GM23338 (cell line): Measurements from ENCODE around the gene RPL39L. TPM values are rescaled to one million over a fixed set of nuclear protein-coding genes. Genes with fewer than 3 reads are reported as not detected.

Experiments
- ATAC-seq: fragments of 200-7000 bp; cut with Tn5 transposase; 3 replicates; pipeline ENCODE4 v1.9.1; 2020
- DNase-seq: peaks from one replicate; pipeline ENCODE4 v3.0.0-alpha.2; 2015; ENCODE audit warnings: low spot score
- H2AFZ ChIP-seq: fragments of 200-600 bp; sonication (generic); 2 replicates; pipeline ENCODE4 v1.8.0; 2016; ENCODE audit warnings: antibody characterized with exemption, mild to moderate bottlenecking, moderate library complexity
- H3F3A ChIP-seq: fragments of 200-600 bp; sonication (generic); replicated peaks from 2 replicates; pipeline ENCODE4 v1.8.0; 2017; ENCODE audit warnings: antibody characterized with exemption, mixed run types, low read depth
- H3K27ac ChIP-seq: fragments of 200-600 bp; sonication (generic); 2 replicates; pipeline ENCODE4 v1.6.1; 2016; ENCODE audit warnings: low read depth
- H3K27me3 ChIP-seq: fragments of 200-600 bp; sonication (generic); 2 replicates; pipeline ENCODE4 v1.8.0; 2016; ENCODE audit warnings: mild to moderate bottlenecking, mixed run types, moderate library complexity; ENCODE audit not compliant: insufficient read depth
- H3K36me3 ChIP-seq: fragments of 200-600 bp; sonication (generic); 2 replicates; pipeline ENCODE4 v1.8.0; 2016; ENCODE audit warnings: mild to moderate bottlenecking; ENCODE audit not compliant: insufficient read depth
- H3K4me1 ChIP-seq: fragments of 200-600 bp; sonication (generic); 2 replicates; pipeline ENCODE4 v1.8.0; 2016; ENCODE audit warnings: mild to moderate bottlenecking, moderate library complexity; ENCODE audit not compliant: insufficient read depth
- H3K4me2 ChIP-seq: fragments of 200-600 bp; sonication (generic); 2 replicates; pipeline ENCODE4 v1.7.1; 2017; ENCODE audit warnings: mixed run types
- H3K4me3 ChIP-seq: fragments of 200-600 bp; sonication (generic); 2 replicates; pipeline ENCODE4 v1.6.1; 2016; ENCODE audit warnings: mixed run types
- H3K79me2 ChIP-seq: fragments of 200-600 bp; sonication (generic); replicated peaks from 2 replicates; pipeline ENCODE4 v1.8.0; 2017; ENCODE audit warnings: mild to moderate bottlenecking; ENCODE audit not compliant: insufficient read depth
- H3K9me2 ChIP-seq: fragments of 200-600 bp; sonication (generic); 2 replicates; pipeline ENCODE4 v1.8.0; 2017; ENCODE audit not compliant: insufficient read depth
- H4K20me1 ChIP-seq: fragments of 200-600 bp; sonication (generic); replicated peaks from 2 replicates; pipeline ENCODE4 v1.8.0; 2017; ENCODE audit warnings: mild to moderate bottlenecking; ENCODE audit not compliant: insufficient read depth
- H3K27ac Mint-ChIP-seq: 2 replicates; pipeline ENCODE4 v1.8.0; 2020; ENCODE audit warnings: inconsistent platforms, mild to moderate bottlenecking, moderate library complexity, mixed read lengths
- H3K27me3 Mint-ChIP-seq: 3 replicates; pipeline ENCODE4 v1.8.0; 2022; ENCODE audit warnings: low read depth, mild to moderate bottlenecking, moderate library complexity, mixed read lengths, inconsistent platforms; ENCODE audit not compliant: insufficient read depth, poor library complexity
- H3K36me3 Mint-ChIP-seq: 3 replicates; pipeline ENCODE4 v1.8.0; 2021; ENCODE audit warnings: low read depth, mild to moderate bottlenecking, inconsistent platforms, moderate library complexity, mixed read lengths
- H3K4me1 Mint-ChIP-seq: 3 replicates; pipeline ENCODE4 v1.8.0; 2020; ENCODE audit warnings: mild to moderate bottlenecking, inconsistent platforms, mixed read lengths
- H3K4me3 Mint-ChIP-seq: 3 replicates; pipeline ENCODE4 v1.8.0; 2021; ENCODE audit warnings: moderate library complexity, mild to moderate bottlenecking, inconsistent platforms, mixed read lengths
- H3K9me3 Mint-ChIP-seq: 3 replicates; pipeline ENCODE4 v1.8.0; 2020; ENCODE audit warnings: moderate library complexity, mild to moderate bottlenecking, inconsistent platforms, mixed read lengths
- CREB1 ChIP-seq: fragments of 250-450 bp; sonication (Bioruptor Pico); IDR thresholded peaks from 2 replicates; pipeline ENCODE4 v1.5.0; 2020; ENCODE audit warnings: low read depth, mild to moderate bottlenecking, moderate library complexity
- CTCF ChIP-seq, 2 experiments: fragments of 200-600 bp in 1 of 2; sonication (generic) in 1 of 2; conservative IDR thresholded peaks; 2 replicates each; pipeline versions ENCODE4 v1.5.1 to v1.6.1; 2016 to 2017; ENCODE audit warnings: antibody characterized with exemption in 2 of 2, low read depth in 2 of 2, mild to moderate bottlenecking in 2 of 2, moderate library complexity in 1 of 2
- ETS1 ChIP-seq: IDR thresholded peaks from 2 replicates; pipeline ENCODE4 v1.6.1; 2016; ENCODE audit warnings: antibody characterized with exemption
- JUNB ChIP-seq: IDR thresholded peaks from one replicate; pipeline ENCODE4 v1.6.1; 2016; ENCODE audit warnings: antibody characterized with exemption; ENCODE audit not compliant: unreplicated experiment
- NANOG ChIP-seq: IDR thresholded peaks from 2 replicates; pipeline ENCODE4 v1.6.1; 2016; ENCODE audit warnings: antibody characterized with exemption, borderline replicate concordance
- REST ChIP-seq: IDR thresholded peaks from one replicate; pipeline ENCODE4 v1.6.1; 2018; ENCODE audit warnings: antibody characterized with exemption; ENCODE audit not compliant: unreplicated experiment
- ZNF114 ChIP-seq: fragments of 250-450 bp; sonication (Bioruptor Pico); IDR thresholded peaks from 2 replicates; pipeline ENCODE4 v1.5.0; 2020; ENCODE audit warnings: mild to moderate bottlenecking, moderate library complexity
- ZNF331 ChIP-seq: fragments of 250-450 bp; sonication (Bioruptor Pico); IDR thresholded peaks from 2 replicates; pipeline ENCODE4 v1.5.0; 2020; ENCODE audit warnings: low read depth, mild to moderate bottlenecking, moderate library complexity
- polyA plus RNA-seq: library from polyadenylated mRNA; unstranded; fragments of >200 nt; fragmentation: Nextera tagmentation; extraction: Ambion mirVana; gene quantifications from 2 replicates; pipeline ENCODE4 v1.2.1, GENCODE V29; 2016
- total RNA-seq: library from RNA; depleted of rRNA; stranded (reverse); fragments of >200 nt; shearing (Covaris generic); gene quantifications from 2 replicates; pipeline ENCODE4 v1.2.3, GENCODE V29; 2014
- TF ChIP-seq, protein P1 (sequence below): fragments of 250-450 bp; sonication (Bioruptor Pico); IDR thresholded peaks from 2 replicates; pipeline ENCODE4 v1.5.0; 2020; ENCODE audit warnings: mild to moderate bottlenecking, moderate library complexity

The RPL39L gene
- total and polyA plus RNA-seq, 2 experiments from 2014 or later, result 70.6 to 155 TPM

DNA sequence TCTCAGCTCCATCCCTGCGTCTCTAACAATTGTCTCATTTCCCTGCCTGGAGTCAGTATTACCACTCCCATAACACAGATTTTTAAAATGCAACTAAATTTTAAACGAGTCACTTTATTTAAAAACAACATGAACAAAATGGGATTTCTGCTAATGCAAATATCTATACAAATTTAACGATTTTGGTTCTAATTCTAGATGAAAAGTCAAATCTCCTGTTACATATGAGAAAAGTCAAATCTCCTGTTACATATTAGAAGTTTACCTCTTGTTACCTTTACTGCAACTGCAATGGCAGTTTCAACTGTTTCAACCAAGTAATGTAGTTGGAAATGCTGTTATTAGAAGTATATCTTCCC, 578 bp upstream of the RPL39L start:
- no peaks in the 10 kb centered on the region for H3K9me2 ChIP-seq
- H3K27me3 Mint-ChIP-seq, result peaks cover 1% of the 10 kb centered on the region
- no peak; a peak in 1 of 4 replicates for TF ChIP-seq CTCF (conservative IDR thresholded peaks at IDR 0.05; ENCODE audit: low read depth in 2 of 2)
- TF ChIP-seq JUNB, result no peak
- TF ChIP-seq, protein P1, sequence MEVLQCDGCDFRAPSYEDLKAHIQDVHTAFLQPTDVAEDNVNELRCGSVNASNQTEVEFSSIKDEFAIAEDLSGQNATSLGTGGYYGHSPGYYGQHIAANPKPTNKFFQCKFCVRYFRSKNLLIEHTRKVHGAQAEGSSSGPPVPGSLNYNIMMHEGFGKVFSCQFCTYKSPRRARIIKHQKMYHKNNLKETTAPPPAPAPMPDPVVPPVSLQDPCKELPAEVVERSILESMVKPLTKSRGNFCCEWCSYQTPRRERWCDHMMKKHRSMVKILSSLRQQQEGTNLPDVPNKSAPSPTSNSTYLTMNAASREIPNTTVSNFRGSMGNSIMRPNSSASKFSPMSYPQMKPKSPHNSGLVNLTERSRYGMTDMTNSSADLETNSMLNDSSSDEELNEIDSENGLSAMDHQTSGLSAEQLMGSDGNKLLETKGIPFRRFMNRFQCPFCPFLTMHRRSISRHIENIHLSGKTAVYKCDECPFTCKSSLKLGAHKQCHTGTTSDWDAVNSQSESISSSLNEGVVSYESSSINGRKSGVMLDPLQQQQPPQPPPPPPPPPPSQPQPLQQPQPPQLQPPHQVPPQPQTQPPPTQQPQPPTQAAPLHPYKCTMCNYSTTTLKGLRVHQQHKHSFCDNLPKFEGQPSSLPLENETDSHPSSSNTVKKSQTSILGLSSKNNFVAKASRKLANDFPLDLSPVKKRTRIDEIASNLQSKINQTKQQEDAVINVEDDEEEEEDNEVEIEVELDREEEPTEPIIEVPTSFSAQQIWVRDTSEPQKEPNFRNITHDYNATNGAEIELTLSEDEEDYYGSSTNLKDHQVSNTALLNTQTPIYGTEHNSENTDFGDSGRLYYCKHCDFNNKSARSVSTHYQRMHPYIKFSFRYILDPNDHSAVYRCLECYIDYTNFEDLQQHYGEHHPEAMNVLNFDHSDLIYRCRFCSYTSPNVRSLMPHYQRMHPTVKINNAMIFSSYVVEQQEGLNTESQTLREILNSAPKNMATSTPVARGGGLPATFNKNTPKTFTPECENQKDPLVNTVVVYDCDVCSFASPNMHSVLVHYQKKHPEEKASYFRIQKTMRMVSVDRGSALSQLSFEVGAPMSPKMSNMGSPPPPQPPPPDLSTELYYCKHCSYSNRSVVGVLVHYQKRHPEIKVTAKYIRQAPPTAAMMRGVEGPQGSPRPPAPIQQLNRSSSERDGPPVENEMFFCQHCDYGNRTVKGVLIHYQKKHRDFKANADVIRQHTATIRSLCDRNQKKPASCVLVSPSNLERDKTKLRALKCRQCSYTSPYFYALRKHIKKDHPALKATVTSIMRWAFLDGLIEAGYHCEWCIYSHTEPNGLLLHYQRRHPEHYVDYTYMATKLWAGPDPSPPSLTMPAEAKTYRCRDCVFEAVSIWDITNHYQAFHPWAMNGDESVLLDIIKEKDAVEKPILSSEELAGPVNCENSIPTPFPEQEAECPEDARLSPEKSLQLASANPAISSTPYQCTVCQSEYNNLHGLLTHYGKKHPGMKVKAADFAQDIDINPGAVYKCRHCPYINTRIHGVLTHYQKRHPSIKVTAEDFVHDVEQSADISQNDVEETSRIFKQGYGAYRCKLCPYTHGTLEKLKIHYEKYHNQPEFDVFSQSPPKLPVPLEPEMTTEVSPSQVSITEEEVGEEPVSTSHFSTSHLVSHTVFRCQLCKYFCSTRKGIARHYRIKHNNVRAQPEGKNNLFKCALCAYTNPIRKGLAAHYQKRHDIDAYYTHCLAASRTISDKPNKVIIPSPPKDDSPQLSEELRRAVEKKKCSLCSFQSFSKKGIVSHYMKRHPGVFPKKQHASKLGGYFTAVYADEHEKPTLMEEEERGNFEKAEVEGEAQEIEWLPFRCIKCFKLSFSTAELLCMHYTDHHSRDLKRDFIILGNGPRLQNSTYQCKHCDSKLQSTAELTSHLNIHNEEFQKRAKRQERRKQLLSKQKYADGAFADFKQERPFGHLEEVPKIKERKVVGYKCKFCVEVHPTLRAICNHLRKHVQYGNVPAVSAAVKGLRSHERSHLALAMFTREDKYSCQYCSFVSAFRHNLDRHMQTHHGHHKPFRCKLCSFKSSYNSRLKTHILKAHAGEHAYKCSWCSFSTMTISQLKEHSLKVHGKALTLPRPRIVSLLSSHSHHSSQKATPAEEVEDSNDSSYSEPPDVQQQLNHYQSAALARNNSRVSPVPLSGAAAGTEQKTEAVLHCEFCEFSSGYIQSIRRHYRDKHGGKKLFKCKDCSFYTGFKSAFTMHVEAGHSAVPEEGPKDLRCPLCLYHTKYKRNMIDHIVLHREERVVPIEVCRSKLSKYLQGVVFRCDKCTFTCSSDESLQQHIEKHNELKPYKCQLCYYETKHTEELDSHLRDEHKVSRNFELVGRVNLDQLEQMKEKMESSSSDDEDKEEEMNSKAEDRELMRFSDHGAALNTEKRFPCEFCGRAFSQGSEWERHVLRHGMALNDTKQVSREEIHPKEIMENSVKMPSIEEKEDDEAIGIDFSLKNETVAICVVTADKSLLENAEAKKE, result no peak
- TF ChIP-seq REST, result no peak
- no peak for TF ChIP-seq ETS1
- TF ChIP-seq ZNF114, result no peak
- TF ChIP-seq NANOG, result no peak
- TF ChIP-seq ZNF331 (CRISPR knock-in tag), result no peak
- no peak for TF ChIP-seq CREB1
- H3K27ac Mint-ChIP-seq, result no peak overlapping the region
- no peaks in the 10 kb centered on the region; the same call in 1 of the 2 replicates for H3K79me2 ChIP-seq
- H3K27ac ChIP-seq, result no peak overlapping the region
- 0 out of 2 replicates have a peak, but pooled peaks cover 7% of the 10 kb centered on the region for H4K20me1 ChIP-seq
- no peaks in the 10 kb centered on the region for H3K27me3 ChIP-seq
- no peak overlapping the region; the same call in 1 of the 2 replicates for H3K4me3 ChIP-seq
- no peak overlapping the region for H3K4me2 ChIP-seq
- H2AFZ ChIP-seq, result no peak overlapping the region
- peaks cover 32% of the 10 kb centered on the region for H3K9me3 Mint-ChIP-seq
- DNase-seq, result no peak
- H3K4me1 ChIP-seq, result no peaks in the 10 kb centered on the region
- H3K4me1 Mint-ChIP-seq, result peaks cover 5% of the 10 kb centered on the region
- peaks cover 9% of the 10 kb centered on the region; the same call in 1 of the 2 replicates for H3K36me3 ChIP-seq
- ATAC-seq, result no peak
- peak overlapping the region; percentile 89 for H3K4me3 Mint-ChIP-seq
- H3F3A ChIP-seq, result peaks cover 19% of the 10 kb centered on the region
- peaks cover 37% of the 10 kb centered on the region for H3K36me3 Mint-ChIP-seq
